KMS-11 (cell line): Measurements from ENCODE around the gene DPAGT1.
"Not testable (repeated sequence)": the region's sequence is repeated elsewhere in the genome, so short reads cannot be mapped to it uniquely, and the experiment has no call there.

Experiments used
- H2AFZ ChIP-seq: fragments of 200-600 bp; sonication (generic); 2 replicates; pipeline ENCODE4 v1.6.1; 2016; ENCODE audit warnings: antibody characterized with exemption, mixed run types, low read depth
- H3K27ac ChIP-seq: fragments of 200-600 bp; sonication (generic); 2 replicates; pipeline ENCODE4 v1.6.1; 2016; ENCODE audit warnings: mild to moderate bottlenecking, mixed run types
- H3K27me3 ChIP-seq: fragments of 200-600 bp; sonication (generic); 2 replicates; pipeline ENCODE4 v1.6.1; 2017; ENCODE audit warnings: mild to moderate bottlenecking, low read depth, mixed run types, moderate library complexity; ENCODE audit not compliant: insufficient read depth
- H3K36me3 ChIP-seq: fragments of 200-600 bp; sonication (generic); 2 replicates; pipeline ENCODE4 v1.6.1; 2017; ENCODE audit warnings: mild to moderate bottlenecking, mixed run types; ENCODE audit not compliant: insufficient read depth
- H3K4me1 ChIP-seq: fragments of 200-600 bp; sonication (generic); 2 replicates; pipeline ENCODE4 v1.6.1; 2016; ENCODE audit warnings: mild to moderate bottlenecking, low read depth, mixed run types; ENCODE audit not compliant: poor library complexity, severe bottlenecking
- H3K4me2 ChIP-seq: fragments of 200-600 bp; sonication (generic); 2 replicates; pipeline ENCODE4 v1.7.0; 2016; ENCODE audit warnings: mild to moderate bottlenecking, mixed run types
- H3K4me3 ChIP-seq: fragments of 200-600 bp; sonication (generic); IDR thresholded peaks from 2 replicates; pipeline ENCODE4 v1.6.1; 2017; ENCODE audit warnings: low read depth, low read length, mixed read lengths; ENCODE audit not compliant: insufficient read depth
- H3K79me2 ChIP-seq: fragments of 200-600 bp; sonication (generic); 2 replicates; pipeline ENCODE4 v1.6.1; 2016; ENCODE audit warnings: low read depth, mixed run types; ENCODE audit not compliant: insufficient read depth
- H3K9ac ChIP-seq: fragments of 200-600 bp; sonication (generic); 2 replicates; pipeline ENCODE4 v1.6.1; 2016; ENCODE audit warnings: mild to moderate bottlenecking, mixed run types
- H4K20me1 ChIP-seq: fragments of 200-600 bp; sonication (generic); 2 replicates; pipeline ENCODE4 v1.6.1; 2016; ENCODE audit warnings: mild to moderate bottlenecking, mixed run types; ENCODE audit not compliant: insufficient read depth
- CTCF ChIP-seq: fragments of 200-600 bp; sonication (generic); conservative IDR thresholded peaks from 2 replicates; pipeline ENCODE4 v1.6.1; 2017; ENCODE audit warnings: low read depth, mild to moderate bottlenecking, antibody characterized with exemption, low read length, moderate library complexity, mixed read lengths

The DPAGT1 gene

GRCh38 chr11:119108146-119108856 lies 6.6 kb upstream of the DPAGT1 start:
- Histone ChIP-seq H3K4me1 (peaks cover 35% of the 10 kb centered on the region), H4K20me1 (no peaks in the 10 kb centered on the region), H3K4me3 (no peak overlapping the region), H3K4me2 (peak overlapping the region; percentile 77), H3K9ac (peak overlapping the region; percentile 61; the same call in 1 of the 2 replicates), H3K27me3 (no peaks in the 10 kb centered on the region), H3K36me3 (no peaks in the 10 kb centered on the region), H2AFZ (peak overlapping the region; percentile 29; the same call in 1 of the 2 replicates), H3K79me2 (peaks cover 16% of the 10 kb centered on the region), H3K27ac (peak overlapping the region; percentile 41)
- no peak for TF ChIP-seq CTCF

GRCh38 chr11:119107538-119108145 lies 6.0 kb upstream of the DPAGT1 start:
- Histone ChIP-seq H3K27me3 (no peaks in the 10 kb centered on the region), H4K20me1 (no peaks in the 10 kb centered on the region), H3K4me1 (peaks cover 41% of the 10 kb centered on the region), H3K36me3 (no peaks in the 10 kb centered on the region), H3K79me2 (peaks cover 16% of the 10 kb centered on the region), H3K4me3 (no peak overlapping the region), H3K4me2 (peak overlapping the region; percentile 77), H2AFZ (peak overlapping the region; percentile 29; the same call in 1 of the 2 replicates), H3K27ac (peak overlapping the region; percentile 41), H3K9ac (peak overlapping the region; percentile 61)
- TF ChIP-seq CTCF = no peak

GRCh38 chr11:119106564-119107537 lies 5.2 kb upstream of the DPAGT1 start, which contains the start of gene C2CD2L:
Gene C2CD2L, plus strand, starts transcription at chr11:119107344. Its CDS starts 398 bp downstream, at chr11:119107742.
- Histone ChIP-seq H3K4me3 (no peak within 1 kb of the TSS), H3K9ac (peak within 1 kb of the TSS; percentile 61), H3K4me2 (peak within 1 kb of the TSS; percentile 93), H3K4me1 (peaks cover 41% of the 10 kb centered on the region), H2AFZ (peak within 1 kb of the TSS; percentile 59; the same call in 1 of the 2 replicates), H3K27me3 (no peaks in the 10 kb centered on the region), H3K79me2 (peaks cover 16% of the 10 kb centered on the region), H3K36me3 (no peaks in the 10 kb centered on the region), H4K20me1 (no peaks in the 10 kb centered on the region), H3K27ac (peak within 1 kb of the TSS; percentile 76)
- no peak for TF ChIP-seq CTCF

GRCh38 chr11:119103793-119104192 lies 2.1 kb upstream of the DPAGT1 start:
- Histone ChIP-seq H3K4me2 (no peak overlapping the region), H3K9ac (no peak overlapping the region)

GRCh38 chr11:119103161-119103664 lies 1.6 kb upstream of the DPAGT1 start:
- H3K27ac ChIP-seq = peak overlapping the region; percentile 94
- not testable (repeated sequence) for H4K20me1 ChIP-seq, H3K4me3 ChIP-seq, H2AFZ ChIP-seq, H3K36me3 ChIP-seq, H3K27me3 ChIP-seq
- peak overlapping the region; percentile 94; the same call in 1 of the 2 replicates for H3K4me2 ChIP-seq
- peaks cover 22% of the 10 kb centered on the region for H3K79me2 ChIP-seq
- peaks cover 40% of the 10 kb centered on the region for H3K4me1 ChIP-seq
- H3K9ac ChIP-seq = peak overlapping the region; percentile 92; the same call in 1 of the 2 replicates

More at GRCh38 chr11:119103793-119104192, 2.1 kb upstream of the DPAGT1 start:
- Histone ChIP-seq H3K27ac (no peak overlapping the region), H3K27me3 (no peaks in the 10 kb centered on the region), H4K20me1 (no peaks in the 10 kb centered on the region), H3K4me1 (peaks cover 45% of the 10 kb centered on the region), H2AFZ (no peak overlapping the region), H3K36me3 (no peaks in the 10 kb centered on the region), H3K4me3 (no peak overlapping the region), H3K79me2 (peaks cover 28% of the 10 kb centered on the region)
- no peak for TF ChIP-seq CTCF
